VCaP (cell line): Measurements from ENCODE around the gene SLC6A4.
"Not testable (repeated sequence)": the region's sequence is repeated elsewhere in the genome, so short reads cannot be mapped to it uniquely, and the experiment has no call there.

Experiments used
- H3K27ac ChIP-seq: fragments of 450-650 bp; 2 replicates; pipeline ENCODE4 v1.5.1; 2017
- TF ChIP-seq, protein P1 (sequence below): fragments of 450-650 bp; conservative IDR thresholded peaks from 2 replicates; pipeline ENCODE4 v1.5.1; 2017; ENCODE audit warnings: mild to moderate bottlenecking, moderate library complexity

Gene SLC6A4

DNA sequence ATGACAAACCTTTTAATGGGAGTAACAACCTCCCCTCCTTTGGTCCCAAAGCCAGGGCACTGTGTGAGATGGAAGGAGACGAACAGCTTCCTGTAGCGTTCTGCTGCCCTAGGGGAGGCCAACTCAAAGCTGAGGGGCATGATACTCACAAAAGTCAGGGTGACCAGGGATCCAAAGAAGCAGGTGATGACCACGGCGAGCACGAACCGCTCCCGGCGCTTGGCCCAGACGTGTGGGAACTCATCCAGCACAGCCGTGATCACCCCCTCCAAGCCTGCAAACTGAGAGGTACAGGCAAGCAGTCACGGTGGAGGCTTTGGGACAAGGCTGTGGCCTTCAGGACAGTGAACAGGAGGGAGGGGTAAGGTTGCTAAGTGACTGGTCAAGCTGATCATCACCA is 25.1 kb downstream of the SLC6A4 start:
- H3K27ac ChIP-seq = no peak overlapping the region
- TF ChIP-seq, protein P1, sequence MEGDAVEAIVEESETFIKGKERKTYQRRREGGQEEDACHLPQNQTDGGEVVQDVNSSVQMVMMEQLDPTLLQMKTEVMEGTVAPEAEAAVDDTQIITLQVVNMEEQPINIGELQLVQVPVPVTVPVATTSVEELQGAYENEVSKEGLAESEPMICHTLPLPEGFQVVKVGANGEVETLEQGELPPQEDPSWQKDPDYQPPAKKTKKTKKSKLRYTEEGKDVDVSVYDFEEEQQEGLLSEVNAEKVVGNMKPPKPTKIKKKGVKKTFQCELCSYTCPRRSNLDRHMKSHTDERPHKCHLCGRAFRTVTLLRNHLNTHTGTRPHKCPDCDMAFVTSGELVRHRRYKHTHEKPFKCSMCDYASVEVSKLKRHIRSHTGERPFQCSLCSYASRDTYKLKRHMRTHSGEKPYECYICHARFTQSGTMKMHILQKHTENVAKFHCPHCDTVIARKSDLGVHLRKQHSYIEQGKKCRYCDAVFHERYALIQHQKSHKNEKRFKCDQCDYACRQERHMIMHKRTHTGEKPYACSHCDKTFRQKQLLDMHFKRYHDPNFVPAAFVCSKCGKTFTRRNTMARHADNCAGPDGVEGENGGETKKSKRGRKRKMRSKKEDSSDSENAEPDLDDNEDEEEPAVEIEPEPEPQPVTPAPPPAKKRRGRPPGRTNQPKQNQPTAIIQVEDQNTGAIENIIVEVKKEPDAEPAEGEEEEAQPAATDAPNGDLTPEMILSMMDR = no peak

DNA sequence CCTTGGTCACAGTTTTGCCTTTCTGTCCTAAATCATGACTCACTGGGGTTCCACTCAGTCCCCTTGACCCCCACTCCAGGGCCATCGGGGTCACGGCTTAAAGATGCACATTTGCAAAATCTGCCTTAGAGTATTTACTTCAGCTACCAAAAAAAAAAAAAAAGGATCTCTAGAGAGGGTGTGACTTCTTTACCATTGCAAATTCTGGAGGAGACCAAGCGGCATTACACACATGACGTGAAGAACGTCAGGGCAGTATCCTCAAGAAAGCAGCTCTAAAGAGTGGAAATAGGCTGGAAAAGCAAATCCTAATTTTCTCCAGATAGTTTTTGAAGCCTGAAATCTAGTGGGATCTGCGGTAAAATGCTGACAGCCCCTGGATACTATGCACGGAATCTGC is 25.6 kb downstream of the SLC6A4 start:
- H3K27ac ChIP-seq = no peak overlapping the region
- TF ChIP-seq, protein P1 = no peak

DNA sequence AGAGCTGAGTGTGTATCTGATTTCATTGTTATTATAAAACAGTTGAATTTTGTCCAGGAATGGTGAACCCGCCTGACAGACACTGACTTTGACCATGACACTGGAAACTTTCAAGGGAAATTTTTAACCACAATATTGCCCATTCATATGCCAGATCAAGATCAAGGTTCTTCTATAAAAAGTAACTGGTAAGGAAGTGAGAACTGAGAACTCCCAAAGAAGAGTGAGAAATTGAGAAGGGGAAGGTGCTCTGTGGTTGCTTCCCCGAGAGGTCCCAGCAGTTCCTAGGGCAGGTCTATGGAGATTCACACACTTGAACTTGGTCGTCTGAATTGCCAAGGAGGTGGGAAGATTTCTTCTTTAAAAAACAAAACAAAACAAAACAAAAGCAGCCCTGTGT is 27.3 kb downstream of the SLC6A4 start:
- H3K27ac ChIP-seq = no peak overlapping the region
- TF ChIP-seq, protein P1 = no peak

DNA sequence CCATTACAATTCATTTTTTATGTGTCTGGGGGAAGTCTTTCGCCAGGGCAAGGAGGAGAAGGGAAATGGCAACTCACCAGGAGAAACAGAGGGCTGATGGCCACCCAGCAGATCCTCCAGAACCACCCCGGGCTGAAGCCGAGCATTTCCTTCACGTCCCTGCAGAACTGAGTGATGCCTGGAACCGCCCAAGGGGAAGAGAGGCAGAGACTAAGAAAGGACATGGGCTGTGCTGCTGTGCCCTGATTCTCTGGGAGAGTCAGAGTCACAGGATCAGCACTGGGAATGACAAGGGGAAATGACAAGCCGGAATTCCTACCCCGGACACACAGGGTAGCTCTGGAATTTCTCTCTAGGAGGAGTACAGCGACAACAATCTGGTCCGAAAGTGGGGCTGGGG is 27.8 kb downstream of the SLC6A4 start:
- TF ChIP-seq, protein P1 = no peak
- no peak overlapping the region for H3K27ac ChIP-seq

DNA sequence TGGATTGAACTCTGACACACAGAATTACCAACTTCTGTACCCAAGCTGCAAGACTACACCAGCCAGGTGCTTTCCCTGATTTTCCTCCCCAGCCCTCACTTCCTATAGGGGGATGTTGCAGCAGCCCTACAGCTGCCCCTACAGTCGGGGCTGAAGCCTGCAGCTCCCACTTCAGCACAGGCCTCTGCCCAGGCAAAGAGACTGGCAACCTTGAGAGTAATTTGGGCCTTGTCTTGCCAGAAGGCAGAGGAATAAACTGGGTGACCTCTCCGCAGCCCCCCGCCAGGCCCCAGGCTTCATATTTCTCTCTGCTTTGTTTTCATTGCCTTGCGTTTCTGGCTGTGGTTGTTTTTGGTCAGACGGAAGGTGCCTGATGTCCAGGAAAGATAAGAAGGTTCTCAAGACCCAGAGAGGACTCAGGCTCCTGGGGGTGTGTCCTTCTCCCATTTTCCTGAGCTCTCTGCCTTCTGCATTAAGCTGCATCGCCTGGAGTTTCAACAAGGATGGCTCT is 32.0 kb downstream of the SLC6A4 start:
- TF ChIP-seq, protein P1 = peak; percentile 15; the same call in 1 of the 2 replicates
- H3K27ac ChIP-seq = peak overlapping the region; percentile 51; the same call in 1 of the 2 replicates

DNA sequence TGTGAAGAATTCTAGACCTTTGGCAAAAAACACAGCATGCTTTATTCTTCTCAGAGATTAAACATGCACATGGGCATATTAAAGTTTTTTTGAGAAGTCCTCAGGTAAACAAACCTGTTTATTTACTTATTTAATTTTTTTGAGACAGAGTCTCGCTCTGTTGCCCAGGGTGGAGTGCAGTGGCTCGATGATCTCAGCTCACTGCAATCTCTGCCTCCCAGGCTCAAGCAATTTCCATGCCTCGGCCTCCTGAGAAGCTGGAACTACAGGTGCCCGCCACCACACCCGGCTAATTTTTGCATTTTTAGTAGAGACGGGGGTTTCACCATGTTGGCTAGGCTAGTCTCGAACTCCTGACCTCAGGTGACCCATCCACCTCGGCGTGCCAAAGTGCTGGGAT is 34.8 kb downstream of the SLC6A4 start:
- H3K27ac ChIP-seq = not testable (repeated sequence)

DNA sequence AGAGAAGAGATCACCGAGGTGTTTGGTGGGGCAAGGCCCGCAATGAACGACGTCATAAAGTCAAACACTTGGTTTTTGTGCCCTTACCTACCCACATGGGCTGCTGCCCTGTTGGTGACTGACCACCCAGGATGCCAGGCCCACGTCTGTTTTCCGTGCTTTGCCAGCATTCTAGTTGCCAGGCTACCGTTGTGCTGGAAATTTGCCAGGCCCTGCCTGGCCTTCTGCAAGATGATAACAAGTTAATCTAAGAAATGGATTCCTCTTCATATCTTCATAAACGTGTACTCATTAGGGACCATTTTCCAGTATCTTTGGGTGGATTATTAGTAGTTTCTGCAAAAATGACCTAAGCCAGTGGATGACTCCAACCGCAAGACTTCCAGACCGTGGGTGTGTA is 35.4 kb downstream of the SLC6A4 start:
- TF ChIP-seq, protein P1 = no peak
- H3K27ac ChIP-seq = no peak overlapping the region

DNA sequence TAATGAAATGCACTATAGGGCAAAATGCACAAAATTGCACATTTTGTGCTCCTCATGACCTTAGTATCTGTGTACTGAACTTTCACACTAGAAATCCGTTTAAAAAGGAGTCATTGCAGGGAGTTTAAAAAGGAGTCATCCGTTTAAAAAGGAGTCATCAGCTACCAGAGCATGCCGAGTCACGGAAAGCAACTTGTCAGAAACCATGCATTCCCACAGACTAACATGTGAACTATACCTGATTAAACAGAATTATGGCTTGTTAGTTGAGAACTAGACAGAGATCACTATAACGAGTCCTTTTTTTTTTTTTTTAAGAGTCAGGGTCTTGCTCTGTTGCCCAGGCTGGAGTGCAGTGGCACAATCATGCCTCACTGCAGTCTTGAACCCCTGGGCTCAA is 35.9 kb downstream of the SLC6A4 start:
- TF ChIP-seq, protein P1 = no peak
- no peak overlapping the region for H3K27ac ChIP-seq
